IPS-15b (cell line): ENCODE results near the gene TMEM178A.

Source experiments
- H3K27me3 ChIP-seq: one replicate; pipeline ENCODE4 v1.6.1; 2013; ENCODE audit warnings: low read length; ENCODE audit not compliant: control insufficient read depth, insufficient read depth
- H3K36me3 ChIP-seq: one replicate; pipeline ENCODE4 v1.6.1; 2013; ENCODE audit warnings: low read length; ENCODE audit not compliant: control insufficient read depth, insufficient read depth
- H3K4me1 ChIP-seq: one replicate; pipeline ENCODE4 v1.6.1; 2013; ENCODE audit warnings: mild to moderate bottlenecking, low read length; ENCODE audit not compliant: control insufficient read depth, insufficient read depth
- H3K4me3 ChIP-seq: one replicate; pipeline ENCODE4 v1.5.1; 2013; ENCODE audit warnings: low read depth, low read length
- H3K9ac ChIP-seq: one replicate; pipeline ENCODE4 v1.6.1; 2013; ENCODE audit warnings: low read depth, mild to moderate bottlenecking, low read length
- H3K9me3 ChIP-seq: one replicate; pipeline ENCODE4 v1.6.1; 2013; ENCODE audit warnings: mild to moderate bottlenecking, low read length; ENCODE audit not compliant: control insufficient read depth, insufficient read depth

The TMEM178A gene

DNA sequence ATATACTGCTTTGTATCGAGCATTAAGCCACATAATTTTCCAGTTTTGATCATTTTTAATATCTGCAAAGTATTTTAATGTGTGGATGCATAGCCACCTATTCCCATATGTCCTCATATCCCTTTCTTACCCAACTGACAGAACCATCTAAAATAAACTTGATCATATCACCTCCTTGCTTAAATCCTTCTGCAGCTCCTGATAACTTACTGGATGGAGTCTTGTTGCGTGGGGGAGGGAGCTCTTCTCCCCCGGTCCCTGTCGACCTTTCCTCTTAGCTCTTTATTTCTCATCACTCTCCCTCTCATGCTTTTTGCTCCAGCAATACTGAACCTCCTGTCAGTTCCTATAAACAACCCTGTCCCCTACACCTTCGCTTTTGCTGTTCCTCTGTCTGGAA, 18.7 kb downstream of the TMEM178A start:
- Histone ChIP-seq H3K4me3 (no peak overlapping the region), H3K9ac (no peak overlapping the region), H3K36me3 (no peaks in the 10 kb centered on the region), H3K27me3 (no peaks in the 10 kb centered on the region), H3K9me3 (no peaks in the 10 kb centered on the region), H3K4me1 (no peaks in the 10 kb centered on the region)

DNA sequence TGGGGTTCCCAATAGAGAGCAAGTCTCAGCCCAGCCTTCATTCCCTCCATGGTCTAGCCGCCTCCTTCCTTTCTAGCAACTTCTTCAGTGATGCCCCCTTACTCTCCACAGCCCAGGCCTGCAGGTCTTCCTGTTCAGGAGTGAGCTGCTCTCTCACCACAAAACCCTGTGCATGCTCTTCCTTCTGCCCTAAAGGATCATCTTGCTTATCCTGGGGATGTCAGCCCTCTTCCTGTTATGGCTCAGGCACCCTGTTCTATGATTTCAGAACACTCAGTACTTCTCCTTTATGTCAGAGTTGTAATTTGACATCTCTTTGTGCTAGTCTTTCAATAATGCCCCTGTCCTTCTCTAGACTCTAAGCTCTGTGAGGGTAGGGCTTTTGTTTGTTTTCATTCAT, 19.4 kb downstream of the TMEM178A start:
- Histone ChIP-seq H3K9ac (no peak overlapping the region), H3K36me3 (no peaks in the 10 kb centered on the region), H3K4me3 (no peak overlapping the region), H3K9me3 (no peaks in the 10 kb centered on the region), H3K4me1 (no peaks in the 10 kb centered on the region), H3K27me3 (no peaks in the 10 kb centered on the region)

GRCh38 chr2:39686456-39686855, 20.7 kb downstream of the TMEM178A start:
- Histone ChIP-seq H3K36me3 (no peaks in the 10 kb centered on the region), H3K4me3 (no peak overlapping the region), H3K9ac (no peak overlapping the region), H3K4me1 (no peaks in the 10 kb centered on the region), H3K9me3 (no peaks in the 10 kb centered on the region), H3K27me3 (no peaks in the 10 kb centered on the region)

DNA sequence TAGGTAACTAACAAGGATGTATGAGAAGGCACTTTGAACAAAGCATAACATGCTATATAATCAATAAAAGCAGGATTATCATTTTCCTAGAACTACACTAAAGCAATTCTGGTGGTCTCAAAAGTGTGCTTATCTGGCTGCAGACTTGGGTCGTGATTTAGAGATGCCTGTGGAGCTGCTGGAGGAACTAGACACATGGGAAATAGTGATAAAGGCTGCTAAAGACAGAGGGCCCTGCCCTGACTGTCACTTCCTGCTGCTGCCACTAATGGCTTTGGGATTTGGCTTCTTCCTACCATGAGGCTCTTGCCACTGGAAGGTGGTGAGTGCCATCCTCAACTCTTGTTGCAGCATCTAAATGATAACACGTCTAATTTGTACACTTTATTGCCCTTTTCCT, 22.5 kb downstream of the TMEM178A start:
- Histone ChIP-seq H3K9me3 (no peaks in the 10 kb centered on the region), H3K36me3 (no peaks in the 10 kb centered on the region), H3K27me3 (no peaks in the 10 kb centered on the region), H3K4me1 (no peaks in the 10 kb centered on the region), H3K4me3 (no peak overlapping the region), H3K9ac (no peak overlapping the region)

DNA sequence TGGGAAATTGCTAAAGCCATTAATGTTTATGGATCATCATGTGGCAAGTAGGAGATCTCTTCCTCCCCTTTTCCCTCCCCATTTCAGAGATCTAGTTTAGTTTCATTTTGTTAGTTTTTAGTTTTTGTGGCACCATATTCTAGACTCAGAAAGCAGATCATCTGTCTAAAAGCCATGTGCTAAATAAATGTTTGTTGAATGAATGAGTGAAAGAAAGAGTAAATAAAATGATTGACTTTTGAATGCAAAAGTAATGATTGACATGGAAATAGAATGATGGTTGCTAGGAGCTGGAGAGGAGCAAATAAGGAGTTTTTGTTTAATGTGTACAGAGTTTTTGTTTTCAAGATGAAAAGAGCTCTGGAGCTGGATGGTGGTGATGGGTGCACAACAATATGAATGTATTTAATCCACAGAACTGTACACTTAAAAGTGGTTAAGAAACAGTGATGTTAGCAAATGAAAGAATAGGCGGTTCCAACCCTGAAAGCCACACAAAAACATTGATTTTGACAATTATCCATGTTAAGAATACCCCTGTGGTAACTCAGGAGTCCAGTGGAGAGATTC, 23.6 kb downstream of the TMEM178A start:
- no peaks in the 10 kb centered on the region for H3K9me3 ChIP-seq
- no peaks in the 10 kb centered on the region for H3K4me1 ChIP-seq
- no peak overlapping the region for H3K9ac ChIP-seq
- no peaks in the 10 kb centered on the region for H3K36me3 ChIP-seq
- no peak overlapping the region for H3K4me3 ChIP-seq
- H3K27me3 ChIP-seq, result no peaks in the 10 kb centered on the region

DNA sequence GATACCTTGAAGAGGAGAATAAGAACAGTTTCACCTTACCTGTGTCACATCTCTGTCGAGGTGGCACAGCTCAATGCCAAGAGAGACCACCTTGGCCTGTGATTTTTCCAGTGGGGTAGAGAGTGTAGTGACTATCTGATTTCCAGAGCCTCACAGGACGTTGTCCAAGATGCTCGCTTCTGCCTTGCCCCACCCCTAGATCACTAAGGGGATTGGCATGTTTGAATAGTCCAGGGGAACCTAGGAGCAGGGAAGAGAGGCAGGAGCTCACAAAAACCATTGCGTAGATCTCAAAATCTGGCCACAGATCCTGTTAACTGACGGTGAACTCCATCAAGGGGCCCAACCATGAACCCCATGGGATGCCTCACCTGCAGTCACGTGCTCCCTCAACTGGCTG, 24.2 kb downstream of the TMEM178A start:
- H3K4me3 ChIP-seq, result no peak overlapping the region
- no peaks in the 10 kb centered on the region for H3K9me3 ChIP-seq
- H3K36me3 ChIP-seq, result no peaks in the 10 kb centered on the region
- no peaks in the 10 kb centered on the region for H3K27me3 ChIP-seq
- H3K9ac ChIP-seq, result no peak overlapping the region
- H3K4me1 ChIP-seq, result no peaks in the 10 kb centered on the region

GRCh38 chr2:39693245-39693644, 27.5 kb downstream of the TMEM178A start:
- H3K4me3 ChIP-seq, result no peak overlapping the region
- H3K36me3 ChIP-seq, result no peaks in the 10 kb centered on the region
- no peaks in the 10 kb centered on the region for H3K9me3 ChIP-seq
- no peak overlapping the region for H3K9ac ChIP-seq
- no peaks in the 10 kb centered on the region for H3K27me3 ChIP-seq
- no peaks in the 10 kb centered on the region for H3K4me1 ChIP-seq

DNA sequence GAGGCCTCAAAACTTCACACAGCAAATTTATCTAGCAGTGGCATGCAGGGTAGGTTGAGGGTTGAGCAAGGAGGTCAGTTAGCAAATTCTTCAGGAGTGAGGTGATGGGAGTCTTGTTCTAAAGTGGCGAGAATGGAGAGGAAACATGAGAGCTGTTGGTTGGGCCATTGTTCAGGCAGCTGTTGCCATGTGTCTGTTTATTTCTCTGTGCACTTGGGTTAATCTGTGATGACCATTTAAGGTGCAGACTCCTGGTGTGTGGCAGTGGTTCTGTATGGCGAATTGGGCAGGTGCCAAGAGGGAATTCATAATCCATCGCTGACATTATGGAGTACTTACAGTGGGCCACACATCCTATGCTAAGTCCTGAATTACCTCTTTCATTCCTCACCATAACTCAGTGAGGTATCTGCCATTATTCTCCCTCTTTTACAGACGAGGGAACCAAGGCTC, 30.4 kb downstream of the TMEM178A start:
- Histone ChIP-seq H3K9ac (no peak overlapping the region), H3K36me3 (no peaks in the 10 kb centered on the region), H3K4me3 (no peak overlapping the region), H3K9me3 (no peaks in the 10 kb centered on the region), H3K27me3 (no peaks in the 10 kb centered on the region), H3K4me1 (no peaks in the 10 kb centered on the region)

- Histone ChIP-seq H3K9me3 (no peaks in the 10 kb centered on the region), H3K27me3 (no peaks in the 10 kb centered on the region), H3K4me3 (no peak overlapping the region), H3K4me1 (no peaks in the 10 kb centered on the region), H3K9ac (no peak overlapping the region), H3K36me3 (no peaks in the 10 kb centered on the region)
Measured at GRCh38 chr2:39696838-39697237, 31.1 kb downstream of the TMEM178A start.

GRCh38 chr2:39697454-39697853, 31.7 kb downstream of the TMEM178A start:
- Histone ChIP-seq H3K4me1 (no peaks in the 10 kb centered on the region), H3K9me3 (no peaks in the 10 kb centered on the region), H3K36me3 (no peaks in the 10 kb centered on the region), H3K9ac (no peak overlapping the region), H3K27me3 (no peaks in the 10 kb centered on the region), H3K4me3 (no peak overlapping the region)

- H3K36me3 ChIP-seq, result no peaks in the 10 kb centered on the region
- H3K9ac ChIP-seq, result no peak overlapping the region
- no peaks in the 10 kb centered on the region for H3K9me3 ChIP-seq
- H3K4me3 ChIP-seq, result no peak overlapping the region
- H3K27me3 ChIP-seq, result no peaks in the 10 kb centered on the region
- no peaks in the 10 kb centered on the region for H3K4me1 ChIP-seq
Measured at GRCh38 chr2:39701137-39701536, 35.4 kb downstream of the TMEM178A start.

DNA sequence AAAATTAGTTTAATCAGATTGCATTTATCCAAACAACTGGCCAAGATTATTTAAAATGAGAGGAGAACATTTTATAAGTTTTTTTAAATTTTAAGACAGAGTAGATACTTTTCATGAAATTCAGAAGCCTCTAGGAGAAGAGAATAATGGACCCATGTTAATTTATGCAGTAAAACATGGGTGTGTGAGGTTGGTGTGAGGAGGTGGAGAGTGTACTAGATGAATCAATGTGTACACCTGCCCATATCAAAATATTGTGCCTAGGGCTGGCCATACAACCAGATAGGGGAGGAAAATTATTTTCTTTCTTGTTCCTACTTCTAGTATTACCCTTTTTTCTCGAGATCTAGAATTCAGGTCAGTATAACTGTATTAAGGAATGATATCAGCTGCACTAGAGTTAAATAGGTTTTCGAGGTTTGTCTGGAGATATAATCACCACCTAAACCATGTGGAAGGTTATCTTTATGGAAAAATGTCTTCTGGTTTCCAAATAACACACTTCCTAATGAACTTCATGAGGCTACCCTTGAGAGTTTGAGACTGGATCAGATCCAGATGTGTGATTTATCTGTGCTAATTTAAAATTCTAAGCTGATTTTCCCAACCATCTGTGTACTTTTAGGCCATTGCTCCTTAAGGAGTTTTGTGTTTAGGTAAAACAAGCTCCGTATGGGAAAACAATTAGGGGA, 37.6 kb downstream of the TMEM178A start:
- Histone ChIP-seq H3K9ac (no peak overlapping the region), H3K4me1 (no peaks in the 10 kb centered on the region), H3K27me3 (no peaks in the 10 kb centered on the region), H3K36me3 (no peaks in the 10 kb centered on the region), H3K4me3 (no peak overlapping the region), H3K9me3 (no peaks in the 10 kb centered on the region)
